GM12892 (cell line): ENCODE results near the gene ELL3.

ENCODE experiments used
- POLR2A ChIP-seq: IDR thresholded peaks from 2 replicates; pipeline ENCODE4 v1.6.1; 2011; ENCODE audit warnings: low read depth, low read length, control low read depth
- POLR2AphosphoS5 ChIP-seq: IDR thresholded peaks from 2 replicates; pipeline ENCODE4 v1.6.1; 2011; ENCODE audit warnings: low read depth, low read length, control low read depth
- TAF1 ChIP-seq: IDR thresholded peaks from 2 replicates; pipeline ENCODE4 v1.6.1; 2011; ENCODE audit warnings: low read depth, mild to moderate bottlenecking, control low read depth, low read length, borderline replicate concordance

GRCh38 chr15:43723151-43723550, 53.6 kb downstream of the ELL3 start:
- TF ChIP-seq TAF1, result no peak
- no peak for TF ChIP-seq POLR2AphosphoS5
- TF ChIP-seq POLR2A, result no peak
